H1 (cell line): ENCODE data around the gene GALNT18. TPM values are rescaled to one million over a fixed set of nuclear protein-coding genes. Genes with fewer than 3 reads are reported as not detected.

ENCODE experiments used
- CHD7 ChIP-seq: fragments of 300-600 bp; sonication (generic); IDR thresholded peaks from 2 replicates; pipeline ENCODE4 v1.7.1; 2012; ENCODE audit warnings: low read length, moderate library complexity, mild to moderate bottlenecking, inconsistent platforms; ENCODE audit not compliant: insufficient replicate concordance
- polyA plus RNA-seq, 7 experiments: library from polyadenylated mRNA; depleted of rRNA in 3 of 7; stranded (reverse) in 5 of 7; unstranded in 2 of 7; fragments of >200 nt in 5 of 7; fragments of 200-250 nt in 2 of 7; gene quantifications; 1 replicate in 5 of 7; 2 replicates in 1 of 7; 4 replicates in 1 of 7; pipeline versions ENCODE4 v1.2.1 to v1.2.3, GENCODE V29; 2011 to 2013; ENCODE audit warnings: missing spikeins in 2 of 7, mixed read lengths in 2 of 7
- total RNA-seq: library from RNA; stranded (reverse); fragmentation: NEBNext Ultra II Directional; extraction: Animal tissue kit (Norgen Biotek cat#: 25700); gene quantifications from 2 replicates; pipeline ENCODE4 v1.2.1, GENCODE V29; 2021

GALNT18 gene
- total and polyA plus RNA-seq, 2 of the 8 experiments (the other 6 are each of a cell fraction or from before 2014, with no cell fraction given): 6.0 to 9.4 TPM

GRCh38 chr11:11519184-11519583 lies 102.6 kb downstream of the GALNT18 start (continued):
- no peak for TF ChIP-seq CHD7
